NCI-H510A treated with DMSO at 0.1 percent for 48 hours (cell line): ENCODE data around the gene SHOX.
"Not testable (repeated sequence)": the region's sequence is repeated elsewhere in the genome, so short reads cannot be mapped to it uniquely, and the experiment has no call there.

Source experiments
- DNase-seq: peaks from one replicate; lab custom pipeline; 2025; lab: John Stamatoyannopoulos, UW

Gene SHOX

DNA sequence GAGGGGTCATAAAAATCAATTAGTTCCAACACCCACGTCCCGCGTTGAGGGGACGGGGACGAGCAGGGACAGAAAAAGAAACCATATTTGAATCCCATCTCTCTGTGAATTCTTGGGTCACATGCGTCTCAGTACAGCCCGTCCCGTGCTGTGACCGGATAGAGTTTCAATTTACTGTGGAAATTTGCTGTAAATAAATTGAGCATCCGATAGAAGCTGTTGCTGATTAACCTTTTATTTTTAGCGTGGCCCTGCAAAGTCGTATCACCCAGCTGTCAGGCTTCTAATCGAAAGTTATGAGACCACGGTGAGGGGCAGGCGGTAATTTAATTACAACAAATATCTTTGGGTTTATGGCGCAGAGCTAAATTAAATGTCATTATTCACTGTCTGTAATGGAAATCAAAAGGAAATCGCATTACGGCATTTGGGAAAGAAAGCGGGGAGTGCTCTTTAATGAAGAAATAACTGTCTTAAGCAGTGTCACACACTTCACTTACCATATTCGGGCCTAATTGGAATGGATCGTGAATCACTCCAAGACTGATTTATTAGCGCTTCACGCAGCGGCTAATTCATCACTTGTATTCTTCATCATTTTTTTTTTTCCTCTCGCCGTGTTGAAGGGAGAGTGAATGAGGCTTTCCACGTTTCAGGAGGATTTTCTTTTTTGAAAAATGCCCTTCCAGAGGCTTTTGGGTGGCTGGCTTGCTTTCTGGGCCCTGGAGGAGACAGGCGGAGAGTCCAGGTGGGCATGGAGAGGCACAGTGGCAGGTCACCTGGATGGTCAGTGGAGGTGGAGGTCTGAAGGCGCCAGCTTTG, 7.3 kb downstream of the SHOX start:
- no peak for DNase-seq

DNA sequence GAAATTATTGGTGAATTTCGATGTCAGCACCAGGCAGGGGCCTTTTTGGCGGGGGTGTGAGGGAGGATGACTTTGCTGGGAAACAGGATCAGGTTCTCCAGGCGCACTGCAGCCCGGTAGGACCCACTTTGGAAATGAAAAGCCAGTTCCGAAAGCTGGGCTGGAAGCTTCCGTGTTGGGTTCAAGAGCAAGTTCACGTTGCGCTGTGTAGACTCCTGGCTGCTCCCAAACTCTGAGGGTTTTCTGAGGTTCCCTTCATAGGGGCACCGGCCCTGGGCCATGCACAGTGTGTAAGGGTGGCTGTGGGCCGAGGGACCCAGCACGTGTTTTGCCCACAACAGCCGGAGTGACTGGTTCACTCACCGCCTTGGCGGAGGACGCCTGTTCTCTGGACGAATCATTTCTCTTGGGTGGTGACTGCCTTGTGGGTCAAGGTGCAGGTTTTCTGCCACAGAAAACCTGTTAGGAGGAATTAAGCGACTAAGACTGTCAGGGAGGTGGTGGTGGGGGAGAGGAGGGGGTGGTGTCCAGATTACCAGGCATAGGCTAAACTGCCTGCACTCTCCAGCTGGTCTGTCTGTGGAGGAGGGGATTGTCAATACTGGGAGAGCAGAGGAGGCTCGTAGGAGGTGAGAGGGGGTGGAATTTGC, 8.0 kb downstream of the SHOX start:
- no peak for DNase-seq

DNA sequence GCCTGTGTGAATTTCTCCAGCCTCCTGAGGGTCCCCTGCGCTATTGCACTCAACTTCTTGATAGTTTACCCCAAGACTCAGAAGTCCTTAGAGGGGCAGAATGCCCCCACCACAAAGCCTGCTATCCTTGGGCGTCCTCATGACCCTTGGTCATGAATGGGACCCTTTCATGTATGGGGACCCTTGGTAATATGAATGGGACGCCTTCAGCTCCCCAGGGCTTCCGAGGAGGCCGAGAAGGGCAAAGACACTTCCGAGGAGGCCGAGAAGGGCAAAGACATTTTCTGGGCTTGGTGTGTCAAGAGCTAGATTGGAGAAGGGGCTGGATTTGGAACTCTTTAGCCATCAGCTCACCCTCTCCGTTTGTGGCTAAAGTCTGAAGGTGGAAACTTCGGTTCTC, 8.6 kb downstream of the SHOX start:
- DNase-seq: no peak

DNA sequence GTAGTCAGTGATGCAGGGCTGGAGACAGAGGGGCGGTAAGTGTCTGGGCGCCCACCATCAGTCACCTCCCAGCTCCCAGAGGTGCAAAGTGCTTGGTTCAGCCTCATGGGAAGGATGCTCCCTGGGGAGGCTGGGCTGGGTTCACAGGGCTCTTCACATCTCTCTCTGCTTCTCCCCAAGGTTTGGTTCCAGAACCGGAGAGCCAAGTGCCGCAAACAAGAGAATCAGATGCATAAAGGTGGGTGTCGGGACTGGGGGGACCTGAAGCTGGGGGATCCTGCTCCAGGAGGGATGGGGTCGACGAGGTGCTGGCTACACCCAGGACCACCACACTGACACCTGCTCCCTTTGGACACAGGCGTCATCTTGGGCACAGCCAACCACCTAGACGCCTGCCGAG, 10.1 kb downstream of the SHOX start:
- DNase-seq: no peak

DNA sequence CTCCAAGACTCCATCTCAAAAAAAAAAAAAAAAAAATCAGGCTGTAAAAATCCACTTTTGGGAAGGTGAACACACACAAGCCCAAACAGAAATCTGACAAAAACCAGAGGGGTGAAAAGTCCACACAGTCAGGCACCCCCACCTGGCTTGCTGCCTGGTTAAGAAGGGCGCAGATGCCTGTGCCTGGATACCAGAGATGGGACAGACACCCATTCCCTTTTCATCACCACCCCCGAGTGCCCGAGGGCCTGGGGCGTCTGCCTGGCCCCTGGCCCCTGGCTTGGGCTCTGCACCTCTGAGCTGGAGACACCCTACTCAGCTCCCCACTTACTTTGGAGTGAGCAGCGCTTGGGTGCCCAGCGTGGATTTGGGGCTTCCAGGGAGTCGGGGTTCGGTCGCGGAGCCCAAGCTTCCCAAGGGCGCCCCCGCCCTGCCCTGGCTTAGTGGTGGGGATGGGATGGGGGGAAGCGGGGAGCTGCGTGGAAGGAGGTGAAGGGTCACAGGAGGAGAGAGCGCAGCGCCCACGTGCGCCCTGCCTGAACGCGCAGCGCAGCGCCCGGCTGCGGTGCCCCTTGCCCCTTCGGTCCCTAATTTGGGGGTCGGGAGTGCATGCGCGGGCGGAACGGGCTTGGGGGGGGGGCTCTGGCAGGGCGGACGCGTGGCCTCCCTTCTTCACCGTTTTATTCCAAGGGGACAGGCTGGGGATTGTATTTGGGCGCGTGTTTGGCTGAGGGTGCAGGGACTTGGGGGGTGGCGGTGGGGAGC, 11.3 kb downstream of the SHOX start:
- DNase-seq: no peak

DNA sequence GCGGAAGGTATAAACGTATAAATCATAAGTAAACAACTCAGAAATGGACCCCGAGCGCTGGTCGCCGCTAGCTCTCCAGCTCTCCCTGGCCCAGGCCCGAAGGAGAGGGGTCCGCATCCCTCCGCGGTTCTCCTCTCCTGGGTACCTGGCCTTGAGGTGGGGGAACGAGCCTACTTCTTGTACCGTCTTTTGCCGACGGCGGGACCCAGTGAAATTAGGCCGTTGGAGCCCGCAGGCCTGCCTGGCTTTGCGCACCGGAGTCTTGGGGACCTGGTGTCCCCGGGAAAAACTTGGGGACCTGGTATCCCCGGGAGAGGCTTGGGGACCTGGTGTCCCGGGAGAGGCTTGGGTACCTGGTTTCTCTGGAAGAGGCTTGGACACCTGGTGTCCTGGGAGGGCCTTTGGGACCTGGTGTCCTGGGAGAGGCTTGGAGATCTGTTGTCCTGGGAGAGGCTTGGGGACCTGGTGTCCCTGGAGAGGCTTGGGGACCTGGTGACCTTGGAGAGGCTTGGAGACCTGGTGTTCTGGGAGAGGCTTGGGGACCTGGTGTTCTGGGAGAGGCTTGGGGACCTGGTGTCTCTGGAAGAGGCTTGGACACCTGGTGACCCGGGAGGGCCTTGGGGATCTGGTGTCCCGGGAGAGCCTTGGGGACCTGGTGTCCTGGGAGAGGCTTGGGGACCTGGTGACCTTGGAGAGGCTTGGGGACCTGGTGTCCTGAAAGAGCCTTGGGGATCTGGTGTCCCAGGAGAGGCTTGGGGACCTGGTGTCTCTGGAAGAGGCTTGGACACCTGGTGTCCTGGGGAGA, 12.0 kb downstream of the SHOX start:
- no peak for DNase-seq

DNA sequence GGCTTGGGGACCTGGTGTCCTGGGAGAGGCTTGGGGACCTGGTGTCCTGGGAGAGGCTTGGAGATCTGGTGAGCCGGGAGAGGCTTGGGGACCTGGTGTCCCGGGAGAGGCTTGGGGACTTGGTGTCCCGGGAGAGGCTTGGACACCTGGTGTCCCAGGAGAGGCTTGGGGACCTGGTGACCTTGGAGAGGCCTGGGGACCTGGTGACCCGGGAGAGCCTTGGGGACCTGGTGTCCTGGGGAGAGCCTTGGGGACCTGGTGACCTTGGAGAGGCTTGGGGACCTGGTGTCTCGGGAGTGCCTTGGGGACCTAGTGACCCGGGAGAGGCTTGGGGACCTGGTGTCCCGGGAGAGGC, 12.6 kb downstream of the SHOX start:
- no peak for DNase-seq

DNA sequence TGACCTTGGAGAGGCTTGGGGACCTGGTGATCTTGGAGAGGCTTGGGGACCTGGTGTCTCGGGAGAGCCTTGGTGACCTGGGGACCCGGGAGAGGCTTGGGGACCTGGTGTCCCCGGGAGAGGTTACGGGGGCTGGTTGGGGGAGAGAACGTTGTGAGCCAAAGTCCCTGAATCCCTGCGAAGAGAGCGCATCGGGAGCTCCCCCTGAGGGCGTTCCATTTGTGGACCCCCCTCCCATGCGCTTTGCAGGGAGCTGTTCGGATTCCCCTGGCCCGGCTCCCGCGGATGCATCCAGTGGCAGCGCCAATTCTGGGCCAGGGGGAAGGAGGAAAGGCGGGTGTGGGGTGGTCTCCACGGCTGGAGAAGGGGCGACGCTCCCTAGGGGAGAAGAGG, 13.3 kb downstream of the SHOX start:
- DNase-seq: no peak

DNA sequence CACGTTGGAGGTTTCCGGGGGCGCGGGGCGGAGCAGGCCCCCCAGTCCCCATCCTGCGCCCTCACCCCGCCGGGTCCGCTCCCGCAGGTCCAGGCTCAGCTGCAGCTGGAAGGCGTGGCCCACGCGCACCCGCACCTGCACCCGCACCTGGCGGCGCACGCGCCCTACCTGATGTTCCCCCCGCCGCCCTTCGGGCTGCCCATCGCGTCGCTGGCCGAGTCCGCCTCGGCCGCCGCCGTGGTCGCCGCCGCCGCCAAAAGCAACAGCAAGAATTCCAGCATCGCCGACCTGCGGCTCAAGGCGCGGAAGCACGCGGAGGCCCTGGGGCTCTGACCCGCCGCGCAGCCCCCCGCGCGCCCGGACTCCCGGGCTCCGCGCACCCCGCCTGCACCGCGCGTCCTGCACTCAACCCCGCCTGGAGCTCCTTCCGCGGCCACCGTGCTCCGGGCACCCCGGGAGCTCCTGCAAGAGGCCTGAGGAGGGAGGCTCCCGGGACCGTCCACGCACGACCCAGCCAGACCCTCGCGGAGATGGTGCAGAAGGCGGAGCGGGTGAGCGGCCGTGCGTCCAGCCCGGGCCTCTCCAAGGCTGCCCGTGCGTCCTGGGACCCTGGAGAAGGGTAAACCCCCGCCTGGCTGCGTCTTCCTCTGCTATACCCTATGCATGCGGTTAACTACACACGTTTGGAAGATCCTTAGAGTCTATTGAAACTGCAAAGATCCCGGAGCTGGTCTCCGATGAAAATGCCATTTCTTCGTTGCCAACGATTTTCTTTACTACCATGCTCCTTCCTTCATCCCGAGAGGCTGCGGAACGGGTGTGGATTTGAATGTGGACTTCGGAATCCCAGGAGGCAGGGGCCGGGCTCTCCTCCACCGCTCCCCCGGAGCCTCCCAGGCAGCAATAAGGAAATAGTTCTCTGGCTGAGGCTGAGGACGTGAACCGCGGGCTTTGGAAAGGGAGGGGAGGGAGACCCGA, 14.0 kb downstream of the SHOX start:
- no peak for DNase-seq

DNA sequence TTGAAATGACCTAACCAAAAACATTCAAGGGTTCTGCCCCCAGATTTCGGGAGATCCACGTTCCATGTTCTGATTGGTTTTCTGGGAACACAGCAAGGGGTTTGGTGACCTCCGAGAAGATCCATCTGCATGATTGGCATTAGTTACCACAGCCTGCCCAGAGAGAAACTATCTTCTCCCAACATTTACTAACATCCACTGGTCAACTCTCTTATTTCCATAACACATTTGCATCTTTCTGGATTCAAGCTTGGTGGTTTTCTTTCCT, 15.6 kb downstream of the SHOX start:
- DNase-seq: no peak

DNA sequence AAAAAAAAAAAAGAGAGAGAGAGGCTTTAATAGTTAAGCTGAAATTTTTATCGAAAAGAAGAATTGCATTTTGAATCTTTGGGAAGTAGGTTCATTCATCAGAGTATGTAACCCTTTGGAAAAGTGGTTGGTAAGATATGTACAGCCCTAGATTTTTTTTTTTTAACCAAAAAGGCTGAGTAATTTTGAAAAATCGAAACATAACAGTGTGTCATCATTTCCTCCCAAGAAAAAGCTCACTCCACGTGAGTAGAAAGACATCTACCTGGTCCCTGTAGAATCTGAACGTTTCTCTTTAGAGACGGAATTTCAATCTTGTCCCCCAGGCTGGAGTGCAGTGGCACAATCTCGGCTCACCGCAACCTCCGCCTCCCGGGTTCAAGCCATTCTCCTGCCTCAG, 16.2 kb downstream of the SHOX start:
- no peak for DNase-seq

DNA sequence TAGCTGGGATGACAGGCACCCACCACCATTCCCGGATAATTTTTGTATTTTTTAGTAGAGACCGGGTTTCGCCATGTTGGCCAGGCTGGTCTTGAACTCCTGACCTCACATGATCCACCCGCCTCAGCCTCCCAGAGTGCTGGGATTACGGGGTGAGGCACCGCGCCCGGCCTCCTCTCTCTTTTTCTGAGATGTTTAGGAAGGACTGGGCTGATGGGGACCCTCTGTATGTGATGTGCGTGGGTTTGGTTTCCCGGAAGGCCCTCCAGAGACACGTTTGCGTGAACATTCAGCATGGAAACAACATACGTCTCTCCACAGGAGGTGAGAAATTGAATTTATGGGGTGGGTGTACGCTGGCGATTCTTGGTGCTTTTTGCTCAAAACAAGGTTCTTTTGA, 18.6 kb downstream of the SHOX start:
- DNase-seq: no peak

DNA sequence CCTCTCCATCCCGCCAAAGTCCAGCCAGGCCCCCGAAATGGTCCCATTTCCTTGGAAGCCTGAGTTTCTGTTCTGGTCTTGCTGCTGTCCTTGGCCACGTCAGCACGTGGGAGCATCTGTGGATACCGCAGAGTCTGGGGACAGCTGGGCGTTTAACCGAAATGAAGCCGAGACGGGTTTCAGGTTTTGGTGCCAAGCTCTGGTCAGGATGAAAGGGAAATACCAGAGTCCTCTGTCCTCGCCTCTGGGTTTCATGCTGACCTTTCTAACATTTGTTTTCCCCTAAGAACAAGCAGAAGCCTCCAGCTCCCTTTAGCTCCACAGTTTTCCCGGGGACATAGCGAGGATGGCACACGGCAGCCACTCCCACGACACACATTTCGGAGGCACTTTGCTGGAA, 19.7 kb downstream of the SHOX start:
- no peak for DNase-seq

DNA sequence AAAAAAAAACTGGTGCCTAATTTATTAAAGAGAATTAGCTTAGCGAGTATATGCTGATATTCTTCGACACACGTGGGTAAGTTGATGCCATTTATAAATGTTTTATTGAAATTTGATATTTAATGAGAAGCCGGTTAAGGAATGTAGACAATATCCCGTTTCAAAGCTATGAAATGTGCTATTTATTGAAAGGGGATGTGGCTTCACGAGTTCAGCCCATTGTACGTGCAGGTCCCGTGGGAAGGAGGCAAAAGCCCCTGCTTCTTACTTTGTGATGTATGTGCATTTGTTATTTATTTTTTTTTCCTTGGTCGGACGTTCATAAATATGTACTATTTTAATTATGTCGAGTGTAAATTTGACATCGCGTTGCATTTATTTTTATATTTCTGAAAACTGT, 20.2 kb downstream of the SHOX start:
- DNase-seq: no peak

DNA sequence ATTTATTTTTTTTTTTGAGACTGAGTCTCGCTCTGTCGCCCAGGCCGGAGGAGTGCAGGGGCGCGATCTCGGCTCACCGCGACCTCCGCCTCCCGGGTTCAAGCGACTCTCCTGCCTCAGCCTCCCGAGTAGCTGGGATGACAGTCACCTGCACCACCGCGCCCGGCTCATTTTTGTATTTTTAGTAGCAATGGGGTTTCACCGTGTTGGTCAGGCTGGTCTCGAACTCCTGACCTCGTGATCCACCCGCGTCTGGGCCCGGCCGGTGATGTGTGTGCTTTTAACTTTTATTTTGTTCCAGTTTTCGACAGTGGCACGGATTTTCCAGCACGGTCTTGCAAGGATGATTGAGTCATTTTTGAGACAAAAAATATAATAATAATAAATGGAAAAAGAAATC, 21.3 kb downstream of the SHOX start:
- not testable (repeated sequence) for DNase-seq

DNA sequence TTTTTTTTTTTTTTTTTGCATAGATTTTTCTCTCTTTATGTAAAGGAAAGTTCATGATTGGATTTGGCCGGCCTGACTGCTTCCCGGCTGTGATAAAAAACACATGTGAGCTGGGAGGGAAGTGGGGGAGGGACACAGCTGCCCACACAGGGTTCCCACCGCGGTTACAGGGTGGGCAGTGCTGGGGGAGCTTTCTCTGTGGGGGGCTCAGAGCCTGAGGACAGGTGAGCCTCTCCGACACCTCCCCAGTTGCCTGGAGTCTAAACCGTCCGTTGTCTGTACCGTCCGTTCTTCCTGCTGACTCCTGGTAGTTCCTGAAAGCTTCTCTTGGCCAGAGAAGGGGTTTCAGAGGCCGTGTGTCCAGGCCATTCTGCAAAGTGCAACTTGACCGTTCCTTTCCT, 21.8 kb downstream of the SHOX start:
- DNase-seq: no peak

DNA sequence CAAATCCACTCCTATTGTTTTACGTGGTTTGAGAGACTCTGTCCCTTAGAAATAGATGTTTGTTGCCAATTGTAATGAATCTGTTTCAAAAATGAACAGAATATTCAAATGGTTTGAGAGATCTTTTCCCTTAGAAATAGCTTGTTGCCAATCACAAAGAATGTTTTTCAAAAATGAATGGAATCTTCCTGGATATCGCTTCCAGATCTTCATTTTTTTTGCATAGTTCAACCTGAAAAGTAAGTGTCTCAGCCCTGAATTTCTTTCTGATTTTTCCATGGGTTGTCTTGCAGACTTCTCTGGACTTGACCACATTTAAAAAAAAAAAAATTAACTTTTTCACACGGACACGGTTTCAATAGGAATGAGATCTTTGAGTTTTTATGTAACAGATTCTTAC, 22.7 kb downstream of the SHOX start:
- DNase-seq: no peak

DNA sequence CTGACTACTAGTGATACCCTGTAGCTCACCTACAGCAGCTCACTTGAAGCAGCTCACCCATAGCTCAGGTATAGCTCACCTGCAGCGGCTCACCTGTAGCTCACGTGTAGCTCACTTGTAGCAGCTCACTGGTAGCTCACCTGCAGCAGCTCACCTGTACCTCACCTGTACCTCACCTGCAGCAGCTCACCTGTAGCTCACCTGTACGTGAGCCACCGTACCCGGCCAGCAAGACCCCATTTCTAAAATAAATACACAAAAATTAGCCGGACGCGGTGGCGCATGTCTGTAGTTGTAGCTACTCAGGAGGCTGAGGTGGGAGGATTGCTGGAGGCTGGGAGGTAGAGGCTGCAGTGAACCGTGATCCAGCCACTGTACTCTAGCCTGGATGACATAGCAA, 30.6 kb downstream of the SHOX start:
- no peak for DNase-seq

DNA sequence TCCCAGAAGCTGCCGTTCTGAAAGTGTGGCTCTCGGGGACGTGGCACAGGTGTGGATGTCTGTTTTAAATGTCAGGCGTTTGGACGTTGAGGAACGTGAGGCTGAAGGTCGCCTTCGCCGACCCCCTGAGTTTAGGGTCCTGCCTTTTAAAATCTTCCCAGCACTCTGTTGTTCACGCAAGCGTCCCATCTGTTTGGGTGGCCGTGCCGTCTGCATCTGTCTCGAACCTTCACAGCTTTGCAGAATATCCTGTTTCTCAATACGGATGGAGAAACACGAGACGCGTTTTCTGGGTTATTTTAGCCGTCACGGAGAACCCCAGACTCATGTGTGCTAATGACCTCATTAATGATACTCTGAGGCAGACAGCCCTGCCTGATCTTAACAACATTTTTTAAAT, 31.5 kb downstream of the SHOX start:
- no peak for DNase-seq

DNA sequence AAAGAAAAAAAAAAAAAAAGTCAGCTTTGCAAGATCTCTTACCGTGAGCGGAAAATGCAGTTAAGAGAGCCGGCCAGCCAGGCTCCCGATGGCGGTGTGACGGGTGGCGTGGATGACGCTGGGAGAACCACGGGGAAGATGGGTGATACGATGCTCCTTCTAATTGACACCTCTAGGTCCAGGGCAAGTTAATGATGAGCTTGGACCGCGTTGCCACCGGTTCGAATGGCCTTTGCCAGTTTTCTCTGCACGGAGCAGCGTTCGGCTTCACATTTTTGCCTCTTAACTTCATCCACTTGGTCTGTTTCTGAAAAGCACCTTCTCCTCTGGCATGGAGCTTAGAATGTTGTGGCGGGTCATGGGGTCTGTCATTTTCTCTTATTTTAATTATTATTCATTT, 33.2 kb downstream of the SHOX start:
- no peak for DNase-seq
